ENCODE data around the gene NUP205.

Gene NUP205

GRCh38 chr7:135508883-135509588 is 48.7 kb upstream of the NUP205 start (continued):
- 0 out of 2 replicates have a peak, but pooled peaks have one; percentile 36 for TF ChIP-seq ZFHX2 (tag by site-specific recombination; conservative IDR thresholded peaks at IDR 0.05)

GRCh38 chr7:135509589-135509838 is 48.2 kb upstream of the NUP205 start:
- ChIA-PET CTCF (interaction anchor here (0.6 kb wide), 1 partner anchor 223 kb away, joined by 3 read pairs; no protein-coding TSS in a partner anchor), POLR2A (interaction anchor here (0.9 to 1.4 kb wide), 2 partner anchors 13 to 49 kb away, joined by 3 read pairs; no protein-coding TSS in a partner anchor)
- TF ChIP-seq ZNF558 (tag by site-specific recombination; IDR thresholded peaks at IDR 0.05) (peak; percentile 71; the same call in 1 of the 2 replicates), ZFP41 (tag by site-specific recombination; IDR thresholded peaks at IDR 0.05; ENCODE audit: borderline replicate concordance) (0 out of 2 replicates have a peak, but pooled peaks have one; percentile 90), HOXA7 (CRISPR knock-in tag; IDR thresholded peaks at IDR 0.05; ENCODE audit: borderline replicate concordance) (no peak), ZNF24 (tag by site-specific recombination; IDR thresholded peaks at IDR 0.05) (no peak), ZNF121 (tag by site-specific recombination; IDR thresholded peaks at IDR 0.05) (peak; percentile 72; the same call in 1 of the 2 replicates), ZFP3 (tag by site-specific recombination; IDR thresholded peaks at IDR 0.05; ENCODE audit: low read depth) (peak; percentile 41; the same call in 1 of the 2 replicates), PRDM1 (tag by site-specific recombination; IDR thresholded peaks at IDR 0.05) (peak; percentile 41; the same call in 1 of the 2 replicates), ZNF146 (tag by site-specific recombination; IDR thresholded peaks at IDR 0.05) (0 out of 2 replicates have a peak, but pooled peaks have one; percentile 38), BCL11A (tag by site-specific recombination; IDR thresholded peaks at IDR 0.05; ENCODE audit: low read depth) (no peak), IKZF3 (tag by site-specific recombination; IDR thresholded peaks at IDR 0.05) (peak; percentile 69), ZNF184 (tag by site-specific recombination; IDR thresholded peaks at IDR 0.05) (no peak), HOXD13 (CRISPR knock-in tag; IDR thresholded peaks at IDR 0.05; ENCODE audit: borderline replicate concordance) (no peak), ZNF341 (tag by site-specific recombination; IDR thresholded peaks at IDR 0.05; ENCODE audit: low read depth) (0 out of 2 replicates have a peak, but pooled peaks have one; percentile 13), ZNF2 (tag by site-specific recombination; IDR thresholded peaks at IDR 0.05) (peak; percentile 74; the same call in 1 of the 2 replicates), ZBTB49 (tag by site-specific recombination; IDR thresholded peaks at IDR 0.05; ENCODE audit: low read depth) (0 out of 2 replicates have a peak, but pooled peaks have one; percentile 13), SP3 (tag by site-specific recombination; IDR thresholded peaks at IDR 0.05) (no peak), ZNF404 (tag by site-specific recombination; IDR thresholded peaks at IDR 0.05) (no peak)
- TF ChIP-seq, protein P1, sequence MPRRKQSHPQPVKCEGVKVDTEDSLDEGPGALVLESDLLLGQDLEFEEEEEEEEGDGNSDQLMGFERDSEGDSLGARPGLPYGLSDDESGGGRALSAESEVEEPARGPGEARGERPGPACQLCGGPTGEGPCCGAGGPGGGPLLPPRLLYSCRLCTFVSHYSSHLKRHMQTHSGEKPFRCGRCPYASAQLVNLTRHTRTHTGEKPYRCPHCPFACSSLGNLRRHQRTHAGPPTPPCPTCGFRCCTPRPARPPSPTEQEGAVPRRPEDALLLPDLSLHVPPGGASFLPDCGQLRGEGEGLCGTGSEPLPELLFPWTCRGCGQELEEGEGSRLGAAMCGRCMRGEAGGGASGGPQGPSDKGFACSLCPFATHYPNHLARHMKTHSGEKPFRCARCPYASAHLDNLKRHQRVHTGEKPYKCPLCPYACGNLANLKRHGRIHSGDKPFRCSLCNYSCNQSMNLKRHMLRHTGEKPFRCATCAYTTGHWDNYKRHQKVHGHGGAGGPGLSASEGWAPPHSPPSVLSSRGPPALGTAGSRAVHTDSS (tag by site-specific recombination; IDR thresholded peaks at IDR 0.05), result peak; percentile 99
- TF ChIP-seq, protein P2, sequence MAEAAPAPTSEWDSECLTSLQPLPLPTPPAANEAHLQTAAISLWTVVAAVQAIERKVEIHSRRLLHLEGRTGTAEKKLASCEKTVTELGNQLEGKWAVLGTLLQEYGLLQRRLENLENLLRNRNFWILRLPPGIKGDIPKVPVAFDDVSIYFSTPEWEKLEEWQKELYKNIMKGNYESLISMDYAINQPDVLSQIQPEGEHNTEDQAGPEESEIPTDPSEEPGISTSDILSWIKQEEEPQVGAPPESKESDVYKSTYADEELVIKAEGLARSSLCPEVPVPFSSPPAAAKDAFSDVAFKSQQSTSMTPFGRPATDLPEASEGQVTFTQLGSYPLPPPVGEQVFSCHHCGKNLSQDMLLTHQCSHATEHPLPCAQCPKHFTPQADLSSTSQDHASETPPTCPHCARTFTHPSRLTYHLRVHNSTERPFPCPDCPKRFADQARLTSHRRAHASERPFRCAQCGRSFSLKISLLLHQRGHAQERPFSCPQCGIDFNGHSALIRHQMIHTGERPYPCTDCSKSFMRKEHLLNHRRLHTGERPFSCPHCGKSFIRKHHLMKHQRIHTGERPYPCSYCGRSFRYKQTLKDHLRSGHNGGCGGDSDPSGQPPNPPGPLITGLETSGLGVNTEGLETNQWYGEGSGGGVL (tag by site-specific recombination; IDR thresholded peaks at IDR 0.05), result peak; percentile 66
- TF ChIP-seq, protein P3, sequence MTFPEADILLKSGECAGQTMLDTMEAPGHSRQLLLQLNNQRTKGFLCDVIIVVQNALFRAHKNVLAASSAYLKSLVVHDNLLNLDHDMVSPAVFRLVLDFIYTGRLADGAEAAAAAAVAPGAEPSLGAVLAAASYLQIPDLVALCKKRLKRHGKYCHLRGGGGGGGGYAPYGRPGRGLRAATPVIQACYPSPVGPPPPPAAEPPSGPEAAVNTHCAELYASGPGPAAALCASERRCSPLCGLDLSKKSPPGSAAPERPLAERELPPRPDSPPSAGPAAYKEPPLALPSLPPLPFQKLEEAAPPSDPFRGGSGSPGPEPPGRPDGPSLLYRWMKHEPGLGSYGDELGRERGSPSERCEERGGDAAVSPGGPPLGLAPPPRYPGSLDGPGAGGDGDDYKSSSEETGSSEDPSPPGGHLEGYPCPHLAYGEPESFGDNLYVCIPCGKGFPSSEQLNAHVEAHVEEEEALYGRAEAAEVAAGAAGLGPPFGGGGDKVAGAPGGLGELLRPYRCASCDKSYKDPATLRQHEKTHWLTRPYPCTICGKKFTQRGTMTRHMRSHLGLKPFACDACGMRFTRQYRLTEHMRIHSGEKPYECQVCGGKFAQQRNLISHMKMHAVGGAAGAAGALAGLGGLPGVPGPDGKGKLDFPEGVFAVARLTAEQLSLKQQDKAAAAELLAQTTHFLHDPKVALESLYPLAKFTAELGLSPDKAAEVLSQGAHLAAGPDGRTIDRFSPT (tag by site-specific recombination; IDR thresholded peaks at IDR 0.05), result no peak
- TF ChIP-seq, protein P4, sequence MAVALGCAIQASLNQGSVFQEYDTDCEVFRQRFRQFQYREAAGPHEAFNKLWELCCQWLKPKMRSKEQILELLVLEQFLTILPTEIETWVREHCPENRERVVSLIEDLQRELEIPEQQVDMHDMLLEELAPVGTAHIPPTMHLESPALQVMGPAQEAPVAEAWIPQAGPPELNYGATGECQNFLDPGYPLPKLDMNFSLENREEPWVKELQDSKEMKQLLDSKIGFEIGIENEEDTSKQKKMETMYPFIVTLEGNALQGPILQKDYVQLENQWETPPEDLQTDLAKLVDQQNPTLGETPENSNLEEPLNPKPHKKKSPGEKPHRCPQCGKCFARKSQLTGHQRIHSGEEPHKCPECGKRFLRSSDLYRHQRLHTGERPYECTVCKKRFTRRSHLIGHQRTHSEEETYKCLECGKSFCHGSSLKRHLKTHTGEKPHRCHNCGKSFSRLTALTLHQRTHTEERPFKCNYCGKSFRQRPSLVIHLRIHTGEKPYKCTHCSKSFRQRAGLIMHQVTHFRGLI (tag by site-specific recombination; IDR thresholded peaks at IDR 0.05), result no peak

More at GRCh38 chr7:135509589-135509838, 48.2 kb upstream of the NUP205 start:
- H3K4me3 ChIP-seq (ENCODE audit: low read depth, low read length), result peak overlapping the region; percentile 99
- no peaks in the 10 kb centered on the region for H3K36me3 ChIP-seq (ENCODE audit: control insufficient read depth in 2 of 2, insufficient read depth in 1 of 2, low read length in 2 of 2)
- no peaks in the 10 kb centered on the region for H3K9me3 ChIP-seq (ENCODE audit: control insufficient read depth, insufficient read depth, low read depth, low read length)
- peaks cover 3% of the 10 kb centered on the region for H3K4me1 ChIP-seq (ENCODE audit: control insufficient read depth, insufficient read depth, low read length)
- peak overlapping the region; percentile 79 for H3K27ac ChIP-seq (ENCODE audit: extremely low read depth, low read depth, low read length)

All from HEK293 (cell line).